Fibroblast of lung (primary cell): ENCODE data around the gene C1orf167. TPM values are rescaled to one million over a fixed set of nuclear protein-coding genes. Genes with fewer than 3 reads are reported as not detected.
A peak's percentile ranks its signal among the peaks of the same experiment; 100 is the strongest.

Source experiments
- DNase-seq, 2 donors: peaks; one replicate each; pipeline versions ENCODE4 v3.0.0 to v3.0.0-alpha.2; 2010; ENCODE audit warnings: low read depth in 2 of 2
- H2AFZ ChIP-seq: 2 replicates; pipeline ENCODE4 v1.5.1; 2012; ENCODE audit warnings: low read length, control low read depth, inconsistent platforms
- H3K27ac ChIP-seq: 2 replicates; pipeline ENCODE4 v1.5.1; 2011; ENCODE audit warnings: low read length, control low read depth; ENCODE audit not compliant: insufficient read depth
- H3K27me3 ChIP-seq: 2 replicates; pipeline ENCODE4 v1.5.1; 2011; ENCODE audit warnings: mild to moderate bottlenecking, low read length; ENCODE audit not compliant: control insufficient read depth, insufficient read depth
- H3K36me3 ChIP-seq: 2 replicates; pipeline ENCODE4 v1.5.1; 2011; ENCODE audit warnings: low read length; ENCODE audit not compliant: control insufficient read depth, insufficient read depth
- H3K4me1 ChIP-seq: 2 replicates; pipeline ENCODE4 v1.5.1; 2011; ENCODE audit warnings: low read length; ENCODE audit not compliant: control insufficient read depth, insufficient read depth; ENCODE audit errors: extremely low read depth
- H3K4me2 ChIP-seq: 2 replicates; pipeline ENCODE4 v1.5.1; 2011; ENCODE audit warnings: low read length, control low read depth; ENCODE audit not compliant: insufficient read depth; ENCODE audit errors: extremely low read depth
- H3K4me3 ChIP-seq, 4 experiments: fragments of 200-600 bp in 1 of 4; sonication (generic) in 1 of 4; replicated peaks in 1 of 4; 2 replicates each; pipeline ENCODE4 v1.5.1; 2011 to 2016; ENCODE audit warnings: low read length in 4 of 4, low read depth in 3 of 4, mild to moderate bottlenecking in 3 of 4, control low read depth in 2 of 4, inconsistent platforms in 1 of 4, mixed read lengths in 1 of 4; ENCODE audit not compliant: insufficient read depth in 1 of 4; ENCODE audit errors: control extremely low read depth in 1 of 4
- H3K79me2 ChIP-seq: 2 replicates; pipeline ENCODE4 v1.5.1; 2012; ENCODE audit warnings: mild to moderate bottlenecking, low read length, inconsistent platforms; ENCODE audit not compliant: control insufficient read depth, insufficient read depth
- H3K9ac ChIP-seq: 2 replicates; pipeline ENCODE4 v1.5.1; 2011; ENCODE audit warnings: mild to moderate bottlenecking, low read length, control low read depth; ENCODE audit not compliant: insufficient read depth
- H3K9me3 ChIP-seq: 2 replicates; pipeline ENCODE4 v1.5.1; 2012; ENCODE audit warnings: low read depth, low read length; ENCODE audit not compliant: control insufficient read depth, insufficient read depth
- H4K20me1 ChIP-seq: 2 replicates; pipeline ENCODE4 v1.5.1; 2011; ENCODE audit warnings: low read length; ENCODE audit not compliant: control insufficient read depth, insufficient read depth; ENCODE audit errors: extremely low read depth
- EZH2 ChIP-seq: IDR thresholded peaks from 2 replicates; pipeline ENCODE4 v1.5.1; 2012; ENCODE audit warnings: low read length, control low read depth, mild to moderate bottlenecking; ENCODE audit errors: missing control alignments
- polyA plus RNA-seq, 2 donors: library from polyadenylated mRNA; depleted of rRNA in 1 of 2; stranded (reverse) in 1 of 2; unstranded in 1 of 2; fragments of >200 nt; gene quantifications; 2 replicates each; pipeline ENCODE4 v1.2.1, GENCODE V29; 2011 to 2012; ENCODE audit warnings: missing spikeins in 1 of 2
- total RNA-seq: library from RNA; depleted of rRNA; stranded (reverse); fragments of >200 nt; gene quantifications from 2 replicates; pipeline ENCODE4 v1.2.1, GENCODE V29; 2014
- TF ChIP-seq, protein P1 (sequence below), 2 donors: IDR thresholded peaks in 1 of 2; conservative IDR thresholded peaks in 1 of 2; 1 replicate in 1 of 2; 2 replicates in 1 of 2; pipeline ENCODE4 v1.5.1; 2011 to 2012; ENCODE audit warnings: low read length in 2 of 2, control low read depth in 1 of 2, inconsistent platforms in 1 of 2, low read depth in 1 of 2, mild to moderate bottlenecking in 1 of 2

The C1orf167 gene
- total and polyA plus RNA-seq, 2 donors (not counting 1 experiment from before 2014, with no cell fraction given), result 0.39 to 0.99 TPM

DNA sequence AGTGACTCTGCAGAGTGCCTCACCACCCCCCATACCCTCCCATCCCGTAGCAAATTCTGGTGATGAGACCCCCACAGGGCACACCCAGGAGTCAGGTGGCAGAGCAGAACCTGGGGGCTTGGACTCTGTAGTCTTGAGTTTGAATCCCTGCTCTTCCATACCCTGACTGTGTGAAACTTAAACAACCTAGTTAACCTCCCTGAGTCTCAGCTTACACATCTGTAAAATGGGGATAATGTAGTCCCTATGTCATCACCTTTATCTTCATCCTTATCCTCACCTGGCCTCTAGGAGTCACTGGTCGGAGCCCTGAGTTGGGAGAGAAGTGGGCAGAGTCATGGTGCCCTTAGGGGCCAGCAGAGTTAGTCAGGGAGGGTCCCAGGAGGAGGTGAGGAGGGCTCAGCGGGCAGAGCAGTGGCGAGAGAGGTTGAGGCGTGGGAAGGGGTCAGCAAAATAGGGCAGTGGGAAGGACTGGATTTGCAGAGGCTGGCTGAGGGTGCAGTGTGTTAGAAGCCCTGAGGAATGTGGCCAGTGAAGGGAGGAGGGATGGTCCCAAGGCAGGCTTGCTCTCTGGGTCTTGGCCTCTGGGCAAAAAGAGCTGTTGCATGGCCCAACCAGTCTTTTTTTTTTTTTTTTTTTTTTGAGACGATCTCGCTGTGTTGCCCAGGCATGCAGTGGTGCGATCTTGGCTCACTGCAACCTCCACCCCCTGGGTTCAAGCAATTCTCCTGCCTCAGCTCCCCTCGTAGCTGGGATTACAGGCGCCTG, 18.6 kb downstream of the C1orf167 start:
- no peaks in the 10 kb centered on the region for H3K9me3 ChIP-seq
- peaks cover 3% of the 10 kb centered on the region for H3K4me1 ChIP-seq
- no peak overlapping the region for H3K4me3 ChIP-seq
- H3K79me2 ChIP-seq, result no peaks in the 10 kb centered on the region
- H3K36me3 ChIP-seq, result no peaks in the 10 kb centered on the region
- H4K20me1 ChIP-seq, result no peaks in the 10 kb centered on the region
- no peak for DNase-seq
- H3K27ac ChIP-seq, result no peak overlapping the region
- H2AFZ ChIP-seq, result no peak overlapping the region
- no peak overlapping the region for H3K4me2 ChIP-seq
- no peak overlapping the region for H3K9ac ChIP-seq
- no peaks in the 10 kb centered on the region for H3K27me3 ChIP-seq
- TF ChIP-seq EZH2, result no peak
- TF ChIP-seq, protein P1, sequence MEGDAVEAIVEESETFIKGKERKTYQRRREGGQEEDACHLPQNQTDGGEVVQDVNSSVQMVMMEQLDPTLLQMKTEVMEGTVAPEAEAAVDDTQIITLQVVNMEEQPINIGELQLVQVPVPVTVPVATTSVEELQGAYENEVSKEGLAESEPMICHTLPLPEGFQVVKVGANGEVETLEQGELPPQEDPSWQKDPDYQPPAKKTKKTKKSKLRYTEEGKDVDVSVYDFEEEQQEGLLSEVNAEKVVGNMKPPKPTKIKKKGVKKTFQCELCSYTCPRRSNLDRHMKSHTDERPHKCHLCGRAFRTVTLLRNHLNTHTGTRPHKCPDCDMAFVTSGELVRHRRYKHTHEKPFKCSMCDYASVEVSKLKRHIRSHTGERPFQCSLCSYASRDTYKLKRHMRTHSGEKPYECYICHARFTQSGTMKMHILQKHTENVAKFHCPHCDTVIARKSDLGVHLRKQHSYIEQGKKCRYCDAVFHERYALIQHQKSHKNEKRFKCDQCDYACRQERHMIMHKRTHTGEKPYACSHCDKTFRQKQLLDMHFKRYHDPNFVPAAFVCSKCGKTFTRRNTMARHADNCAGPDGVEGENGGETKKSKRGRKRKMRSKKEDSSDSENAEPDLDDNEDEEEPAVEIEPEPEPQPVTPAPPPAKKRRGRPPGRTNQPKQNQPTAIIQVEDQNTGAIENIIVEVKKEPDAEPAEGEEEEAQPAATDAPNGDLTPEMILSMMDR (conservative IDR thresholded peaks at IDR 0.05 in 1 of 2, IDR thresholded peaks at IDR 0.05 in 1 of 2; ENCODE audit: low read depth in 1 of 2, low read length in 2 of 2), result no peak

DNA sequence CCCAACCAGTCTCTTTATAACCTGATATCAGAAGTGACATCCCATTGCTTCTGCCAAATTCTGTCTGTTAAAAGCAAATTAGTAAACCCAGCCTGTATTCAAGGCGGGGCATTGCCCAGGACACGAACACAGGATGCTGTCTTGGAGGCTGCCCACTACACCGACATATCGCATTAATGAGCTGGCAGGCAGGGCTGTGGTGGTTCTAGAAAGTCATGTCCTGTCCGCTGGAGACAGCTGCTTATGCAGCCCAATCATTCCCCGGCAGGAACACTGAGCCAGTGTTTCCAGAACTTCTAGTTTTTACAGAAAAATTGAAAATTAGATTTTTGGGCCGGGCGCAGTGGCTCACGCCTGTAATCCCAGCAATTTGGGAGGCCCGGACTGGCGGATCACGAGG, 19.3 kb downstream of the C1orf167 start:
- Histone ChIP-seq H4K20me1 (no peaks in the 10 kb centered on the region), H3K9ac (no peak overlapping the region), H3K27ac (no peak overlapping the region), H2AFZ (no peak overlapping the region), H3K4me1 (peaks cover 3% of the 10 kb centered on the region), H3K4me3 (no peak overlapping the region), H3K36me3 (no peaks in the 10 kb centered on the region), H3K27me3 (no peaks in the 10 kb centered on the region), H3K4me2 (no peak overlapping the region), H3K79me2 (no peaks in the 10 kb centered on the region), H3K9me3 (no peaks in the 10 kb centered on the region)
- DNase-seq, result peak in 1 of 2 donors; percentile 41
- TF ChIP-seq, protein P1 (conservative IDR thresholded peaks at IDR 0.05 in 1 of 2, IDR thresholded peaks at IDR 0.05 in 1 of 2; ENCODE audit: low read depth in 1 of 2, low read length in 2 of 2), result no peak
- no peak for TF ChIP-seq EZH2

GRCh38 chr1:11782127-11782708, 20.2 kb downstream of the C1orf167 start:
- H3K9ac ChIP-seq, result no peak overlapping the region
- no peaks in the 10 kb centered on the region for H4K20me1 ChIP-seq
- no peak for DNase-seq
- H3K27me3 ChIP-seq, result no peaks in the 10 kb centered on the region
- H2AFZ ChIP-seq, result no peak overlapping the region
- H3K9me3 ChIP-seq, result no peaks in the 10 kb centered on the region
- H3K4me2 ChIP-seq, result no peak overlapping the region
- H3K4me3 ChIP-seq, result no peak overlapping the region
- H3K36me3 ChIP-seq, result no peaks in the 10 kb centered on the region
- no peak overlapping the region for H3K27ac ChIP-seq
- H3K4me1 ChIP-seq, result peaks cover 6% of the 10 kb centered on the region
- H3K79me2 ChIP-seq, result no peaks in the 10 kb centered on the region
- TF ChIP-seq, protein P1 (conservative IDR thresholded peaks at IDR 0.05 in 1 of 2, IDR thresholded peaks at IDR 0.05 in 1 of 2; ENCODE audit: low read depth in 1 of 2, low read length in 2 of 2), result no peak
- TF ChIP-seq EZH2, result no peak
